Breast epithelium (tissue), 4 donors: ENCODE data around the gene ECSIT. TPM values are rescaled to one million over a fixed set of nuclear protein-coding genes. Genes with fewer than 3 reads are reported as not detected.

Source experiments
- DNase-seq, 2 donors: peaks; one replicate each; pipeline ENCODE4 v3.0.0-alpha.2; 2019; ENCODE audit warnings: low spot score in 2 of 2
- H3K27ac ChIP-seq, 2 donors: fragments of 200-600 bp; sonication (generic) in 1 of 2; one replicate each; pipeline ENCODE4 v1.5.1; 2016 to 2019; ENCODE audit warnings: mild to moderate bottlenecking in 1 of 2
- H3K27me3 ChIP-seq, 2 donors: fragments of 200-600 bp; sonication (generic) in 1 of 2; one replicate each; pipeline versions ENCODE4 v1.5.1 to v1.6.0; 2017 to 2019; ENCODE audit warnings: control low read depth in 1 of 2, mild to moderate bottlenecking in 1 of 2
- H3K36me3 ChIP-seq: fragments of 200-600 bp; one replicate; pipeline ENCODE4 v1.5.1; 2019
- H3K4me1 ChIP-seq, 2 donors: fragments of 200-600 bp; sonication (generic); one replicate each; pipeline ENCODE4 v1.5.1; 2016 to 2019; ENCODE audit warnings: control low read depth in 1 of 2
- H3K4me3 ChIP-seq, 3 donors: fragments of 200-600 bp; sonication (generic); 1 replicate in 2 of 3; 2 replicates in 1 of 3; pipeline ENCODE4 v1.5.1; 2016 to 2019; ENCODE audit warnings: mild to moderate bottlenecking in 3 of 3, moderate library complexity in 2 of 3
- H3K9me3 ChIP-seq, 2 donors: fragments of 200-600 bp; sonication (generic) in 1 of 2; one replicate each; pipeline ENCODE4 v1.5.1; 2016 to 2019; ENCODE audit warnings: control low read depth in 1 of 2
- CTCF ChIP-seq, 3 donors: fragments of 450-650 bp; IDR thresholded peaks; one replicate each; pipeline ENCODE4 v1.5.1; 2016 to 2017; ENCODE audit warnings: antibody characterized with exemption in 3 of 3, mild to moderate bottlenecking in 3 of 3, moderate library complexity in 3 of 3
- POLR2A ChIP-seq: fragments of 450-650 bp; IDR thresholded peaks from one replicate; pipeline ENCODE4 v1.6.1; 2016; ENCODE audit warnings: antibody characterized with exemption, mild to moderate bottlenecking, moderate library complexity
- POLR2AphosphoS5 ChIP-seq, 3 donors: sonication (generic); formaldehyde crosslinking; IDR thresholded peaks; one replicate each; pipeline ENCODE4 v1.6.1; 2017; ENCODE audit warnings: antibody characterized with exemption in 3 of 3
- intact Hi-C: fragments of 100-400 bp; cut with DNase I; formaldehyde crosslinking; loops from one replicate; pipeline ENCODE4 v1.15.1; 2023; ENCODE audit warnings: low total_unique reads
- total RNA-seq, 3 donors: library from RNA; depleted of rRNA; stranded (reverse); fragments of >200 nt; gene quantifications; one replicate each; pipeline ENCODE4 v1.1.0, GENCODE V29; 2016

ECSIT gene
- total RNA-seq, 3 donors from 2014 or later: 37.0 to 56.0 (median 53.6) TPM

GRCh38 chr19:11483366-11484111, 45.4 kb downstream of the ECSIT start:
- Histone ChIP-seq H3K36me3 (no peaks in the 10 kb centered on the region), H3K4me3 (no peak overlapping the region), H3K9me3 (no peaks in the 10 kb centered on the region), H3K27me3 (peaks cover 22 to 53% of the 10 kb centered on the region in 2 donors), H3K4me1 (peaks cover 6 to 13% of the 10 kb centered on the region in 2 donors), H3K27ac (no peak overlapping the region)
- TF ChIP-seq POLR2A (no peak), POLR2AphosphoS5 (IDR thresholded peaks at IDR 0.05) (no peak), CTCF (IDR thresholded peaks at IDR 0.05) (no peak)
- no peak for DNase-seq
- intact Hi-C loops: loop anchor here (1.0 to 10.0 kb wide), 2 partner anchors 20 to 189 kb away; partner anchors contain the start of gene TSPAN16

GRCh38 chr19:11482384-11483050, 46.4 kb downstream of the ECSIT start:
- Histone ChIP-seq H3K27ac (no peak overlapping the region), H3K27me3 (peaks cover 22 to 53% of the 10 kb centered on the region in 2 donors), H3K4me3 (peak overlapping the region; percentile 21 to 60 (median 42)), H3K36me3 (no peaks in the 10 kb centered on the region), H3K4me1 (peaks cover 6 to 13% of the 10 kb centered on the region in 2 donors), H3K9me3 (no peaks in the 10 kb centered on the region)
- TF ChIP-seq POLR2A (no peak), POLR2AphosphoS5 (IDR thresholded peaks at IDR 0.05) (peak; percentile 55 to 67 (median 58)), CTCF (IDR thresholded peaks at IDR 0.05) (peak; percentile 87 to 93 (median 87))
- intact Hi-C loops: loop anchor here (10.0 kb wide), 1 partner anchor 188 kb away; the partner anchor contains the start of gene TSPAN16
- peak; percentile 65 to 67 for DNase-seq

- Histone ChIP-seq H3K27ac (no peak overlapping the region), H3K27me3 (peaks cover 22 to 53% of the 10 kb centered on the region in 2 donors), H3K4me3 (peak overlapping the region; percentile 21 to 60 (median 42)), H3K36me3 (no peaks in the 10 kb centered on the region), H3K9me3 (no peaks in the 10 kb centered on the region), H3K4me1 (peaks cover 6 to 13% of the 10 kb centered on the region in 2 donors)
- peak in 1 of 2 donors; percentile 54 for DNase-seq
- TF ChIP-seq POLR2A: no peak
- intact Hi-C loops: loop anchor here (10.0 kb wide), 1 partner anchor 187 kb away; the partner anchor contains the start of gene TSPAN16
These were observed 47.2 kb downstream of the ECSIT start for GRCh38 chr19:11481534-11482383.

- H3K4me3 ChIP-seq: peak within 1 kb of the TSS; percentile 21 to 60 (median 42)
- H3K27me3 ChIP-seq: peaks cover 22 to 53% of the 10 kb centered on the region in 2 donors
- TF ChIP-seq CTCF (IDR thresholded peaks at IDR 0.05) (no peak), POLR2AphosphoS5 (IDR thresholded peaks at IDR 0.05) (no peak), POLR2A (no peak)
- H3K27ac ChIP-seq: no peak within 1 kb of the TSS
- peaks cover 6 to 13% of the 10 kb centered on the region in 2 donors for H3K4me1 ChIP-seq
- intact Hi-C loops: loop anchor here (10.0 kb wide), 1 partner anchor 186 kb away; the partner anchor contains the start of gene TSPAN16
- no peaks in the 10 kb centered on the region for H3K36me3 ChIP-seq
- H3K9me3 ChIP-seq: no peaks in the 10 kb centered on the region
- no peak for DNase-seq
These were observed 48.0 kb downstream of the ECSIT start, which contains the start of gene ELAVL3 for GRCh38 chr19:11480715-11481533. Gene ELAVL3 (minus strand): TSS chr19:11481046. CDS start chr19:11480608, 438 bp downstream.
